HG03571 (cell line): ENCODE results near the gene E2F8.

Experiments used
- ATAC-seq: cut with Tn5 transposase; IDR thresholded peaks from one replicate; pipeline ENCODE4 v1.9.1; 2021; ENCODE audit not compliant: unreplicated experiment

E2F8 gene

GRCh38 chr11:19187114-19187832 is 53.5 kb downstream of the E2F8 start:
- no peak for ATAC-seq

- ATAC-seq: no peak
These were observed 55.2 kb downstream of the E2F8 start for GRCh38 chr11:19185516-19186052.

- ATAC-seq: no peak
These were observed 55.7 kb downstream of the E2F8 start for GRCh38 chr11:19185036-19185435.

GRCh38 chr11:19183646-19184045 is 57.1 kb downstream of the E2F8 start:
- no peak for ATAC-seq

GRCh38 chr11:19181531-19182261 is 59.0 kb downstream of the E2F8 start:
- ATAC-seq: no peak

GRCh38 chr11:19176629-19177186 is 64.0 kb downstream of the E2F8 start:
- ATAC-seq: no peak
